NCI-H1105 (cell line): ENCODE data around the gene HLA-E.
"Not testable (repeated sequence)": the region's sequence is repeated elsewhere in the genome, so short reads cannot be mapped to it uniquely, and the experiment has no call there.

Source experiments
- DNase-seq: peaks from one replicate; lab custom pipeline; 2025; lab: John Stamatoyannopoulos, UW

HLA-E gene

DNA sequence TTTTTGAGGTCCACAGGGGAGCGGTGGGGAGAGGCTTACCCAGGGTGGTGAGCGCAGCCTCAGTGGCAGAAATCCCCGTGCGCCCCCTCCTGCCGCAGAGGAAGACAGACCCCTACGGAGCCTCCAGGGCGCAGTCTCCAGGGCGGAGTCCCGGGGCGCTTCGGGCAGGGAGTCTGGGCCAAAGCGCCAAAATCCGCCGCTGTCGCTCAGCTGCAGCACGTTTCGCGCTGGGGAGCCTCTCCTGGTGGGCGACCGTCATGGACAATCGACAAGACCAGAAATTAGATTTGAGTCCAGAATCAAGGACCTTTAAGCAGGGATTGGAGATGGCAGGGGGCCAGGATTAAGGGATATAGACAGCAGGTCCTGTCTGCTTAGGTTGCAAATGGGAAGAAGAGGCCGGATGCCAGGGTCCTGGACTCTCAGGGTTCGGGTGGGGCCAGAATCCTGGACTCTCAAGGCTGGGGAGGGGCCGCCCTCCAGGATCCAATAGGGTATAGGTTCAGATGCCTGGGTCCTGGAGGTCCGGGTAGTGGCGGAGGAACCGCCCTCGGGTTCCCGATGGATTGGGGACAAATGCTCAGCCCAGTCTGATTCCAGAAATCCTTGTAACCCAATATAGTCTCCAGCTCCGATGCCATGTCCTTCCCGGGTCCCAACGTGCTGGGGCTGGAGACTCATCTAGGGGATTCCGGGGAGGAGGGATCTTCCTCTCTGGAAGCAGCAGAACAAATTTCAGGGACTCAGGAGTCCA lies 7.9 kb upstream of the HLA-E start:
- DNase-seq: no peak

DNA sequence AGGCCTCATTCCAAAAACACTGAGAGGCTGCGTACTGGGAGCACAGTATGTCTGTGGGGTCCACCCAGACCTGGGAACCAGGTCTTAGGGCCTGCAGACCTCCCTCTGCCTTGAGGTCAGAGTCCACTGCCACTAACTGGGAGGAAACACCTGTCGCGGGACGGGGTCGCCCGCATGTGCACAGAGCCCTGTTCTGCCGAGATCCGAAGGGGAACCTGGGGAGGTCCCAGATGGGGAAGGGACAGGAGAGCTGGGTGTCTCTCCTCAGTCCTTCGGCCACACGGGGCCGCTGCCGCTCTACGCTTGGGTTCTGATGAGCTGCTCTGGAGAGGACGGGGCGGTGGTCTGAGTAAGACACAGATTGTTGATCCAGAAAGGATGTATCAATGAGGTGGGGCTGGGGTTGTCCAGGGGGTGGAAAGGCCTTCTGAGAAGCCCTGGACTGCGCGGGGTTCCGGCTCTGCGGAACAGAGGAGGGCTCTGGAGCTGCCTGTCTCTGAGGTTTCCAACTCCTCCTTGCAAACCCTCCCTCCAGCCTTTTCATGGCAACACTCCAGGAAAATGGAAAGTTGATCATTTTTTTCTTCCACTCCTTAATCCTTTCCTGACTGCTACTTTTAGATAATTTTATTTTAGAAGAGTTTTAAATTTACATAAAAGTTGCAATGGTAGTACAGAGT lies 7.2 kb upstream of the HLA-E start:
- peak; percentile 51 for DNase-seq

DNA sequence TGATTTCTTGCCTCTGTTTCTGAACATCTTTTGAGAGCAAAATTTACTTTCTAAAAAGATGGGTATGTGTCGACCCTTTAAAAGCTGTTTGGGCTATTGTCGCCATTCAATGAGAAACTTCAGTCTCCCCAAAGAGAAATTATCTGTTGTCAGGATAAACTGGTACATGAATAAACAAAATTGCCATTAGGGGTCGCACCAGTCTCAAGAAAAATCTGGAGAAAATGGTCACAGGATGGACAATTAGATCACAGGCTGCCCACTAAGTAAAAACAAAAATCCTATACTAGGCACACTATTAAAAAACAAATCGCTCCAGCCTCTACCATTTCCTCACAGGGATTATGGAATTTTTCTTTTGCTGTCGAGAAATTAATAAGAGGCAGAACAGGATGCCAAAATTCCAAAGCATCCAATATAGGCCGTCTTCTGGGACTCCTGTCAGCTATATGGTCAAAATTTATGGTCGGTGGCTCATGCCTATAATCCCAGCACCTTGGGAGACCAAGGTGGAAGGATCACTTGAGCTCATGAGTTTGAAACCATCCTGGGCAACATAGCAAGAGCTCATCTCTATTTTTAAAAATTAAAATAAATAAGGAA lies 5.5 kb upstream of the HLA-E start:
- no peak for DNase-seq

DNA sequence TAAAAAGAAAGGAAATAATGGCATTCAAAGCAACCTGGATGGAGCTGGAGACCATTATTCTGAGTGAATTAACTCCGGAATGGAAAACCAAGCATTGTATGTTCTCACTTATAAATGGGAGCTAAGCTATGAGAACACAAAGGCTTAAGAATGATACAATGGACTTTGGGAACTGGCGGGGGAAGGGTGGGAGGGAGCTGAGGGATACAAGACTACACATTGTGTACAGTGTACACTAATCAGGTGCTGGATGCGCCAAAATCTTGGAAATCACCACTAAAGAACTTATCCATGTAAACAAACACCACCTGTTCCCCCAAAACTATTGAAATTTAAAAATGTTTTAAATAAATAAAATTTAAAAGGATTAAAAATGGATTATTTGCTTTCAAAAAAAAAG lies 4.1 kb upstream of the HLA-E start:
- DNase-seq: no peak

DNA sequence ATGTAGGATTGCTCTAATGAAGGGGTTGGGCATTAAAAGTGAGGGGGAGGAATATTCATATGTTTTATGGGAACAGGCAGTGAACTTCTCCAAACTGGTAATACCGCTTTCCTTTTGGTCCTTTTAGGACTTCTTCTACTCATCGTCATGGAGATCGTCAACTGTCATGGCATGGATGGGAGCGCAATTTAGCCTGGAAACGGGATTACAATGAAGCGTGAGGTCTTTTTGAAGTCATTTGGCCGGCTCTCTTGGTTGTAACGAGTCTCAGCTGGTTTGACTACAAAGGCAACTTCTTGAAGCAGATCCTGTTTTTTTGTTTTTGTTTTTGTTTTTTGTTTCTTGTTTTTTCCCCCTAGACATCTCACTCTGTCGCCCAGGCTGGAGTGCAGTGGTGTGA lies 1.4 kb upstream of the HLA-E start:
- DNase-seq: no peak

DNA sequence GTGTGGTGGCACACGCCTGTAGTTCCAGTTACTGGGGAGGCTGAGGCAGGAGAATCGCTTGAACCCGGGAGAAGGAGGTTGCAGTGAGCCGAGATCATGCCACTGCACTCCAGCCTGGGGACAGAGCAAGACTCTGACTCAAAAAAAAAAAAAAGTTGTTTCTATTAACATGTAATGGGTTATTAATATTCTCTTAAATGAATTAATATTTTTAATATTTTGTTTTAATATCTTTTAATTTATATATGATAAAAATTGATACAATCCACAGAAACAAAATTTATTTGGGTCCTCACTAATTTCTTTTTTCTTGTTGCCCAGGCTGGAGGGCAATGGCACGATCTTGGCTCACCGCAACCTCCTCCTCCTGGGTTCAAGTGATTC lies 620 bp upstream of the HLA-E start:
- DNase-seq: not testable (repeated sequence)

DNA sequence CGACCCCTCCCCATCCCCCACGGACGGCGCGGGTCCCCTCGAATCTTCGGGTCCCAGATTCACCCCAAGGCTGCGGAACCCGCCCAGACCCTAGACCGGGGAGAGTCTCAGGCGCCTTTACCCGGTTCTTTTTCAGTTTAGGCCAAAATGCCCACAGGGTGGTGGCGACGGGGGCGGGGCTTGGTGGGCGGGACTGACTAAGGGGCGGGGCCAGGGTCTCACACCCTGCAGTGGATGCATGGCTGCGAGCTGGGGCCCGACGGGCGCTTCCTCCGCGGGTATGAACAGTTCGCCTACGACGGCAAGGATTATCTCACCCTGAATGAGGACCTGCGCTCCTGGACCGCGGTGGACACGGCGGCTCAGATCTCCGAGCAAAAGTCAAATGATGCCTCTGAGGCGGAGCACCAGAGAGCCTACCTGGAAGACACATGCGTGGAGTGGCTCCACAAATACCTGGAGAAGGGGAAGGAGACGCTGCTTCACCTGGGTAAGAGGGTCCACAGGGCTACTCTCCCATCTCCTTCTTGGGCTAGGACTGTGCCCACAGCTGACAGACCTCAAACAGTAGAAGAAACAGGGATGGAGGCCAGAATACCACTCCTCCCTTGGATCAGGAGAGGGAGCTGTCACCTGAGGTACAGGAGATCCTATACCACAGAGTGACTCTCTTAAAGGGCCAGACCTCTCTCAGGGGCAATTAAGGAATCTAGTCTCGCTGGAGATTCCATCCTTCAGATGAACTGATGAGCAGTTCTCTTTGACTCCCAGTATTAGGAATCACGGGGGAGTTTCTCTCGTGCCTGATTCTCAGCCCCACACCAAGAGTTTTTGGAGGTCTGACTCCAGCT lies 942 bp downstream of the HLA-E start:
- DNase-seq: peak; percentile 9

DNA sequence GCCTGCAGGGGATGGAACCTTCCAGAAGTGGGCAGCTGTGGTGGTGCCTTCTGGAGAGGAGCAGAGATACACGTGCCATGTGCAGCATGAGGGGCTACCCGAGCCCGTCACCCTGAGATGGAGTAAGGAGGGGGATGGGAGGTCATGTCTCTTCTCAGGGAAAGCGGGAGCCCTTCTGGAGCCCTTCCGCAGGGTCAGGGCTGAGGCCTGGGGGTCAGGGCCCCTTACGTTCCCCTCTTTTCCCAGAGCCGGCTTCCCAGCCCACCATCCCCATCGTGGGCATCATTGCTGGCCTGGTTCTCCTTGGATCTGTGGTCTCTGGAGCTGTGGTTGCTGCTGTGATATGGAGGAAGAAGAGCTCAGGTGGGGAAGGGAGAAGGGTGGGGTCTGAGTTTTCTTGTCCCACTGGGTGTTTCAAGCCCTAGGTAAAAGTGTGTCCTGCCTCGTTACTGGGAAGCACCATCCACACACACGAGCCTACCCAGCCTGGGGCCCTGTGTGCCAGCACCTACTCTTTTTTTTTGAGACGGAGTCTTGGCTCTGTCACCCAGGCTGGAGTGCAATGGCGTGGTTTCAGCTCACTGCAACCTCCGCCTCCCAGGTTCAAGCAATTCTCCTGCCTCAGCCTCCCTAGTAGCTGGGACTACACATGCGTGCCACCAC lies 2.1 kb downstream of the HLA-E start:
- DNase-seq: not testable (repeated sequence)

DNA sequence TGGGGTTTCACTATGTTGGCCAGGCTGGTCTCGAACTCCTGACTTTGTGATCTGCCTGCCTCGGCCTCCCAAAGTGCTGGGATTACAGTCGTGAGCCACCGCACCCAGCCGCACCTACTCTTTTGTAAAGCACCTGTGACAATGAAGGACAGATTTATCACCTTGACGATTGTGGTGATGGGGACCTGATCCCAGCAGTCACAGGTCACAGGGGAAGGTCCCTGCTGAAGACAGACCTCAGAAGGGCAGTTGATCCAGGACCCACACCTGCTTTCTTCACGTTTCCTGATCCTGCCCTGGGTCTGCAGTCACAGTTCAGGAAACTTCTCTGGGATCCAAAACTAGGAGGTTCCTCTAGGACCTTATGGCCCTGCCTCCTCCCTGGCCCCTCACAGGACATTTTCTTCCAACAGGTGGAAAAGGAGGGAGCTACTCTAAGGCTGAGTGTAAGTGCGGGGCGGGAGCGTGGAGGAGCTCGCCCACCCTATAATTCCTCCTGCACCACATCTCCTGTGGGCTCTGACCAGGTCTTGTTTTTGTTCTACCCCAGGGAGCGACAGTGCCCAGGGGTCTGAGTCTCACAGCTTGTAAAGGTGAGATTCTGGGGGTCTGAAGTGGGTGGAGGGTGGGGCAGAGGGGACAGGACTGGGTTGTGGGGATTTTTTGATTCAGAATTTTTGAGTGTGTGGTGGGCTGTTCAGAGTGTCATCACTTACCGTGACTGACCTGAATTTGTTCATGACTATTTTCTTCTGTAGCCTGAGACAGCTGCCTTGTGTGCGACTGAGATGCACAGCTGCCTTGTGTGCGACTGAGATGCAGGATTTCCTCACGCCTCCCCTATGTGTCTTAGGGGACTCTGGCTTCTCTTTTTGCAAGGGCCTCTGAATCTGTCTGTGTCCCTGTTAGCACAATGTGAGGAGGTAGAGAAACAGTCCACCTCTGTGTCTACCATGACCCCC lies 3.0 kb downstream of the HLA-E start:
- DNase-seq: no peak

DNA sequence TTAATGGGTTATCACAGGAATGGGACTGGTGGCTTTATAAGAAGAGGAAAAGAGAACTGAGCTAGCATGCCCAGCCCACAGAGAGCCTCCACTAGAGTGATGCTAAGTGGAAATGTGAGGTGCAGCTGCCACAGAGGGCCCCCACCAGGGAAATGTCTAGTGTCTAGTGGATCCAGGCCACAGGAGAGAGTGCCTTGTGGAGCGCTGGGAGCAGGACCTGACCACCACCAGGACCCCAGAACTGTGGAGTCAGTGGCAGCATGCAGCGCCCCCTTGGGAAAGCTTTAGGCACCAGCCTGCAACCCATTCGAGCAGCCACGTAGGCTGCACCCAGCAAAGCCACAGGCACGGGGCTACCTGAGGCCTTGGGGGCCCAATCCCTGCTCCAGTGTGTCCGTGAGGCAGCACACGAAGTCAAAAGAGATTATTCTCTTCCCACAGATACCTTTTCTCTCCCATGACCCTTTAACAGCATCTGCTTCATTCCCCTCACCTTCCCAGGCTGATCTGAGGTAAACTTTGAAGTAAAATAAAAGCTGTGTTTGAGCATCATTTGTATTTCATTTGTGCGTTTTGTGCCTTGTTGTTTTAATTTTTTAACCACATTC lies 4.4 kb downstream of the HLA-E start:
- no peak for DNase-seq

DNA sequence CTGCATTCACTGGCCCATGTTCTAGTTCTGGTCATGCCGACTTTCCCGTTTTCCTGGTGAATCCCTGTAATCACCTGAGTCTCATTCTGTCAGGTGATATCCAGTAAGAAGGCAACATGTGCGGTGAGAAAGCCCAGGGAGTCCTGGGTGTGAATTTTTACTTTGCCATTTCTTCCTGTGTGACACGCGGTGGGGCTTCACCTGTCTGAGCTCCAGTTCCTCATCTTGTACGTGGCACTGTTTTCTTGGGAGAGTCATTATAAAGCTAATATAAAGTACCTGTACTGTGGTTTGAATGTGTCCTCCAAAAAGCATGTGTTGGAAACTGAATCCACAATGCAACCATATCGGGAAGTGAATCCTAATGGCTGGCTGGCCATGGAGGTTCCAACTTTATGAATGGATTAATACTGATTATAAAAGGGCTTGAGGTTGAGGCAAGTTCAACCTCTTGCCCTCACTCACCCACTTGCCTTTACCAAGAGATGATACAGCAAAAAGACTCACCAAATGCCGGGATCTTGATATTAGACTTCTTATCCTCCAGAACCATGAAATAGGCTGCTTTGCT lies 5.1 kb downstream of the HLA-E start:
- no peak for DNase-seq

DNA sequence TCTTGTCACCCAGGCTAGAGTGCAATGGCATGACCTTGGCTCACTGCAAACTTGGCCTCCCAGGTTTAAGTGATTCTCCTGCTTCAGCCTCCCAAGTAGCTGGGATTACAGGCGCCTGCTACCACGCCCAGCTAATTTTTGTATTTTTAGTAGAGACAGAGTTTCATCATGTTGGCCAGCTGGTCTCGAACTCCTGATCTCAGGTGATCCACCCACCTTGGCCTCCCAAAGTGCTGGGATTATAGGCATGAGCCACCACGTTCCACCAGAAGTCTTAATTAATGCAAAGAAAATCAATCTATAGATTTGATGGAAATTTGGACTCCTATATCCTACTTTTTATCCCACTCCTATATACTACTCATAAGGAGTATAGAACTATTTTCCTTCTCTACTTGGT lies 5.8 kb downstream of the HLA-E start:
- DNase-seq: not testable (repeated sequence)

DNA sequence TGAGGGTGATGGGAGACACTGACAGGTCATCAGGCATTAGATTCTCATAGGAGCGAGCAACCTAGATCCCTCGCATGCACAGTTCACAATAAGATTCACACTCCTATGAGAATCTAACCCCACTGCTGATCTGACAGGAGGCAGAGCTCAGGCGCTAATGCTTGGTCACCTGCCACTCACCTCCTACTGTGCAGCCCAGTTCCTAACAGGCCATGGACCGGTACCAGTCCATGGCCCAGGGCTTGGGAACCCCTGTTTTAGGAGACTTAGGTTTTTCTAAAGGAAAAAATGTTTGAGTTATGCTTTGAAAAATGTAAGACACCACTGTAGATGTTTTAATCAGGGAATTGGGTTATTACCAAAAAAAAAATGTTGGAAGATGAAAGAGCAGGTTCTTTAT lies 6.7 kb downstream of the HLA-E start:
- DNase-seq: no peak

DNA sequence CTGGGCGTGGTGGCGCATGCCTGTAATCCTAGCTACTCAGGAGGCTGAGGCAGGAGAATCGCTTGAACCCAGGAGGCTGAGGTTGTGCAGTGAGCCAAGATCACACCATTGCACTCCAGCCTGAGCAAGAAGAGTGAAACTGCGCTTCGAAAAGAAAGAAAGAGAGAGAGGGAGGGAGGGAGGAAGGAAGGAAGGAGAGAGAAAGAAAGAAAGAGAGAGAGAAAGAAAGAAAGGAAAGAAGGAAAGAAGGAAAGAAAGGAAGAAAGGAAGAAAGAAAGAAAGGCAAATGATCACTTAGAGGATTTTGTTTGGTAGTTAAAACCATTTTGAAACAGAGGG lies 7.9 kb downstream of the HLA-E start:
- DNase-seq: not testable (repeated sequence)

DNA sequence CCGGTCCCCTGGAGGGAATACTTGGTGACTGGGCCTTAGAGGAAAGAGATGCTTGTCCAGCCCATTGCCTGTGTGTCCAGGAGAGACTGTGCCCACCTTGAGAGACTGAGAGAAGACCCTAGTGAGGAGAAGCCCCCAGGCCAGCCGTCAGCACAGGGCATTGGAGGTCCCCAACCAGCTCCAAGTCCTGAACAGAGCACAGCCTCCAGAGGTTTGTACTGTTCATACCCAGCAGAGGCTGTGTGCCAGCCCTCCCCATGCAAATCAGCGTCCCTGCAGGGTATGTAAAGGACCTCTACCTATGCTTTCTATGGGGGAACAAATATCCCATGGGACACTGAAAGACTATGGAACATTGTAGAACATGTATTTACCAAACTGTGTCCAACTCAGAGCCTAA lies 8.4 kb downstream of the HLA-E start:
- DNase-seq: no peak

DNA sequence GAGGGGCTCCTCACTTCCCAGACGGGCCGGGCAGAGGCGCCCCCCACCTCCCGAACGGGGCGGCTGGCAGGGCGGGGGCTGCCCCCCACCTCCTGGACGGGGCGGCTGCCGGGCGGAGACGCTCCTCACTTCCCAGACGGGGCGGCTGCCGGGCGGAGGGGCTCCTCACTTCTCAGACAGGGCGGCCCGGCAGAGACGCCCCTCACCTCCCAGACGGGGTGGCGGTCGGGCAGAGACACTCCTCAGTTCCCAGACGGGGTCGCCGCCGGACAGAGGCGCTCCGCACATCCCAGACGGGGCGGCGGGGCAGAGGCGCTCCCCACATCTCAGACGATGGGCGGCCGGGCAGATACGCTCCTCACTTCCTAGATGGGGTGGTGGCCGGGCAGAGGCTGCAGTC lies 9.4 kb downstream of the HLA-E start:
- not testable (repeated sequence) for DNase-seq

DNA sequence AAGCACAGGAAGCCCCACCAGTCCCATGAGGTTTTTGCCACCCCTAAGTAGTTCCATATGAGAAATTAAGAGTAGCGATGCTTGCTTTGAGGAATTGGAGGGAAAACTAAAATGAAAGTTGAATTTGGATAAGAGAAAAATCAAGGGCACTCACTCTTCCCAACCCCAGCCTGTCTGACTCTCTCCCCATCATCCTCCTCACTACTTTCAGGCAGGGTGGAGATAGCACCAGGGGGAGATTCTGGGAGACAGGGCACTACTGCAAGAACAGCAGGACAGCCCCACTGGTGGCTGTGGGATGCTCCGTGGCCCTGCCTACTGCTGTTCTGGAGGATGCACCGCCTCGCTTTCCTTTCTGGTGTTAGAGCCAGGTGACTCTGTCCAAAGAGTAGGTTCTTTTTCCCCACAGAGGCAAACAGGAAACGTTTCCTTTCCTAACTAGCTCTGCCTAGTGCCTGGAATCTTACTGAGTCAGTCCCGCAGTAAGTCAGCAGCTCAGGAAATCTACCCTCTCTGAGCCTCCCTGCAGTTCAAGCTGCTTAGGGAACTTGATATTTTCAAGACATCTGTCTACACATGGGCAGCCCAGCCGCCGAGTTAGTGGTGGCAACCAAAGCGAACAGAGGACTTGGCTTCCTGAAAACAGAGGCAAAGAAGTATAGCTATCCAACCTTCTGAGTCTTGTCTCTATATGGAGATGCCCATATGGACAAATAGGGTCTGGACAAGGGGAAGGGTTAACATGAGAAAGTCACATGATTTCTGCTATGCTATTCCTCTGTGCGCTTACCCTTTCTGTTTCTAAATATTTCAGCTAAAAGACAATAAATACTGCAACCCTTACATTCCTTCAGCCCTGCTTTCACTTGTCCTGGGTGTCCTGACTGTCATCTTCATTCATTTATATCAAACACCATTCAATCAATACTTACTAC lies 11.4 kb downstream of the HLA-E start:
- DNase-seq: no peak

DNA sequence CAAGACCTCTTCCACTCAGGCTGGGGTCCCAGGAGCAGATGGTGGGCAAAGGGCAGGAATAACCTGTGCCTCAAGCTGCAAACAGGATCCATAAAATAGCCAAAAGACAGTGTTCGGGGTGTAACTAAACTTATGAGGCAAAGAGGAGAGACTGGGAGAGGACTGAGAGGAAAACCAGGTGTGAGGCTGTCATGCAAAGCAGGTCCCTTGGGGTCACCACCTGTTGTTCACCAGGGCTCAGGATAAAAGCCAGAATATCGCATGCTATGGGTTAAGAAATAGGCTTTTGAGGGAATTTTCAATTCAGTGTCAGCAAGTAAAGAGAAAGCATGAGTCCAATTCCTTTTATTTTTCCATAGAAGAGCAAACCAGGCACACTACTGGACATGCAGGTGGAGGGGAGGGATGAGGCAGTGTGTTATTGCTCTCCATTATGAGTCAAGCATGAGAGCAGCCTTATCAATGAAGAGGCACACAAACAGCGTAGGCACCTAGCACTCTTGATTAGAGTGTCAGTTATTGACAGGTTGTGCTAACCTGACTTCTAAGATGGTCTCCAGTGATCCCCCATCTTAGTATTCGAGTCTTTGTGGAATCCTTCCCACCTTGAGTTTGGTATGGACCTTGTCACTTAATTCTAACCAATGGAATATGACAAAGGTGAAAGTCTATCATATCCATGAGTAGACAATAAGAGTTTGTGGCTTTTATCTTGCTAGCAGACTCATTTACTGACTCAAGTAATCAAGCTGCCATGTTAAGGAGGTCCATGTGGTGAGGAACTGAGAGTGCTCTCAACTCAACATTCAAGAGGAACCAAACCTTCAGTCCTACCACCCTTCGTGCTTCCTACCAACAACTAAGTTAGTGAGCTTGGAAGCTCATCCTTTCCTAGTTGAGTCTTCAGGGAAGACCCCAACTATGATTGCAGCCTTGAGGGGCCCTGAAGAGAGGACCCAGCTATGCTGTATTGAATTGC lies 18.8 kb downstream of the HLA-E start:
- no peak for DNase-seq
